Cardiac muscle cell (in vitro differentiated cells and primary cell): ENCODE data around the gene TENT5A. TPM values are rescaled to one million over a fixed set of nuclear protein-coding genes. Genes with fewer than 3 reads are reported as not detected.

Experiments used
- DNase-seq, 2 donors: peaks; one replicate each; pipeline versions ENCODE4 v3.0.0 to v3.0.0-alpha.2; 2010 to 2017; ENCODE audit warnings: low read depth in 1 of 2, low spot score in 1 of 2
- H3K27ac ChIP-seq: fragments of 200-600 bp; sonication (generic); 2 replicates; pipeline ENCODE4 v1.5.1; 2016
- H3K27me3 ChIP-seq: fragments of 200-600 bp; sonication (generic); 2 replicates; pipeline ENCODE4 v1.6.0; 2016; ENCODE audit warnings: control low read depth
- H3K36me3 ChIP-seq: fragments of 200-600 bp; sonication (generic); 2 replicates; pipeline ENCODE4 v1.5.1; 2016; ENCODE audit warnings: control low read depth
- H3K4me1 ChIP-seq: fragments of 200-600 bp; sonication (generic); 2 replicates; pipeline ENCODE4 v1.8.1; 2017; ENCODE audit warnings: low read depth, mild to moderate bottlenecking, mixed run types
- H3K4me3 ChIP-seq: fragments of 200-600 bp; sonication (generic); 2 replicates; pipeline ENCODE4 v1.5.1; 2016; ENCODE audit warnings: mild to moderate bottlenecking
- H3K9me3 ChIP-seq: fragments of 200-600 bp; sonication (generic); 2 replicates; pipeline ENCODE4 v1.5.1; 2017; ENCODE audit warnings: low read depth, mild to moderate bottlenecking, control low read depth
- polyA plus RNA-seq: library from polyadenylated mRNA; unstranded; fragments of >200 nt; fragmentation: Nextera tagmentation; extraction: Ambion mirVana; gene quantifications from 2 replicates; pipeline ENCODE4 v1.2.1, GENCODE V29; 2016
- total RNA-seq: library from RNA; depleted of rRNA; stranded (reverse); fragments of >200 nt; gene quantifications from 2 replicates; pipeline ENCODE4 v1.2.3, GENCODE V29; 2016
- TF ChIP-seq, protein P1 (sequence below): IDR thresholded peaks from 2 replicates; pipeline ENCODE4 v1.5.1; 2012; ENCODE audit warnings: low read depth, mild to moderate bottlenecking, low read length

TENT5A gene
- total RNA-seq (6.5 and 9.2 TPM in 2 replicates), polyA plus RNA-seq (8.1 and 14.4 TPM in 2 replicates)

DNA sequence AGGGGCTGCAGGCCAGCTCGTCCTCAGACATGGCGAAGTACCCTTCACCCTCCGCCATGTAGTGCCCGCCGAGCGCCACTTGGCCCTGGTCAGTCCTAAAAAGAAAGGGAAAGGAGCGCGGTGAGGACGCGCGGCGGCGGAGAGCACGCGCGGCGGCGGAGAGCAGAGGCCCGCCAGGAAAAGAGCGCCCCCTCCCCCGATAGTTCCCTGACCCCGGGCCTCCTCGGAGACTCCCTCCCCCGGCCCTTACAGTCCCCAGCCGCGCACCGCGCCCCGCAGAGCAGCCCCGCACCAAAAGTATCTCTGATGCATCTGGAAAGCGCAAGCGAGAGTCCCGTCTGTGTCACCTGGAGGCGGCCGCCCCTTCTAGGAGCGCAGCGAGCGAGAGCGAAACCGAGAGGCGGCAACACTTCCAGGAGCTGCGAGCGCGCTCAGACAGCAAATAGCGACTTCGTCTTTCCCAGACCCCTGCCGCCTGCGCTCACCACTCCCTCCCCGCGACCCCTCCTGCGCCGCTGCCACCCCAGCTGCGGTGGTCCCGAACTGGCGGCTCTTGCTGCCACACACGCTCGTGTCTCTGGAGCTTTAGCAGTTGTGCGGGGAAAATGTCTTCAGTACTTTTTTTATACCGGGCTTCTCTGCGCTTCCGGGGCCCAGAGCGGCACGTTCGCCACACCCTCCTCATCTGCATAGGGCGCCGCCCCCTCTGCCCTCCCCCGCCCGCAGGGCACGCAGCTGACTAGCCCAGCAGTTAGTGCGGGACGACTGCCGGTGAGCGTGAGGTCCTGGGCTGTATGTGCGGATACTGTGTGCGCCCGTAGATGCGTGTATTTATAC lies at the start of gene TENT5A:
TSS of gene TENT5A (minus strand) at position 598 of the 837 bp plus-strand sequence. CDS start at position 58, 540 bp downstream.
- Histone ChIP-seq H3K4me3 (peak within 1 kb of the TSS; percentile 78), H3K27me3 (no peaks in the 10 kb centered on the region), H3K9me3 (no peaks in the 10 kb centered on the region), H3K4me1 (peaks cover 11% of the 10 kb centered on the region), H3K27ac (peak within 1 kb of the TSS; percentile 76), H3K36me3 (no peaks in the 10 kb centered on the region)
- DNase-seq = peak; percentile 94 to 95
- TF ChIP-seq, protein P1, sequence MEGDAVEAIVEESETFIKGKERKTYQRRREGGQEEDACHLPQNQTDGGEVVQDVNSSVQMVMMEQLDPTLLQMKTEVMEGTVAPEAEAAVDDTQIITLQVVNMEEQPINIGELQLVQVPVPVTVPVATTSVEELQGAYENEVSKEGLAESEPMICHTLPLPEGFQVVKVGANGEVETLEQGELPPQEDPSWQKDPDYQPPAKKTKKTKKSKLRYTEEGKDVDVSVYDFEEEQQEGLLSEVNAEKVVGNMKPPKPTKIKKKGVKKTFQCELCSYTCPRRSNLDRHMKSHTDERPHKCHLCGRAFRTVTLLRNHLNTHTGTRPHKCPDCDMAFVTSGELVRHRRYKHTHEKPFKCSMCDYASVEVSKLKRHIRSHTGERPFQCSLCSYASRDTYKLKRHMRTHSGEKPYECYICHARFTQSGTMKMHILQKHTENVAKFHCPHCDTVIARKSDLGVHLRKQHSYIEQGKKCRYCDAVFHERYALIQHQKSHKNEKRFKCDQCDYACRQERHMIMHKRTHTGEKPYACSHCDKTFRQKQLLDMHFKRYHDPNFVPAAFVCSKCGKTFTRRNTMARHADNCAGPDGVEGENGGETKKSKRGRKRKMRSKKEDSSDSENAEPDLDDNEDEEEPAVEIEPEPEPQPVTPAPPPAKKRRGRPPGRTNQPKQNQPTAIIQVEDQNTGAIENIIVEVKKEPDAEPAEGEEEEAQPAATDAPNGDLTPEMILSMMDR = no peak

DNA sequence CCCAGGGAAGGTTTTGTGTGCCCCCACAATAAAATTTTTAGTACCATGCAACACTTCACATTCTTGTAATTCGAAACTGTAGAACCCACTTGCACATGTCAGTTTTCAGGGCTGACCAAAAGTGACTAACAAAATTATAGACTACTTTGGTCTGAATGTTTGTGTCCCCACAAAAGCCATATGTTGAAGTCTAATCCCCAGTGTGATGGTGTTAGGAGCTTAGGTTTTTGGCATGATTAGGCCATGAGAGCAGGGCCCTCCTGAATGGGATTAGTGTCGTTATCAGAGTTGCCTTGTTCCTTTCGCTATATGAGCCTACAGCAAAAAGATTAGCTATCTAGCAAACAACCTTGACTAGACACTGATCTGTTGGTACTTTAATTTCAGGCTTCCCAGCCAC lies 49.0 kb upstream of the TENT5A start:
- Histone ChIP-seq H3K4me1 (no peaks in the 10 kb centered on the region), H3K27ac (no peak overlapping the region), H3K9me3 (no peaks in the 10 kb centered on the region), H3K36me3 (no peaks in the 10 kb centered on the region), H3K27me3 (no peaks in the 10 kb centered on the region), H3K4me3 (no peak overlapping the region)
- TF ChIP-seq, protein P1 = no peak
- DNase-seq = no peak

DNA sequence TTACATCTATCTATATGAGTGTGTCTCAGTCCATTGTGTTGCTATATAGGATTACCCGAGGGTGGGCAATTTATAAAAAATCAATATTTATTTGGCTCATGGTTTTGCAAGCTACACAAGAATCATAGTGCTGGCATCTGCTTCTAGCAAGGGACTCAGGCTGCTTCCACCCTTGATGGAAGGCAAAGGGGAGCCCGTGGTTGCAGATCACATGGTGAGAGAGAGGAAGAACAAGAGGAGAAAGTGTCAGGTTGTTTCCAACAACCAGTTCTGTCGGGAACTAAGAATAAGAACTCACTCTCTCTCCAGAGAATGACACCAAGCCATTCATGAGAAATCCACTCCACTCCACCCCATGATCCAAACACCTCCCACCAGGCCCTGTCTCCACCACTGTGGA lies 48.2 kb upstream of the TENT5A start:
- TF ChIP-seq, protein P1 = no peak
- no peaks in the 10 kb centered on the region for H3K9me3 ChIP-seq
- no peaks in the 10 kb centered on the region for H3K27me3 ChIP-seq
- no peaks in the 10 kb centered on the region for H3K4me1 ChIP-seq
- H3K27ac ChIP-seq = no peak overlapping the region
- DNase-seq = no peak
- no peak overlapping the region for H3K4me3 ChIP-seq
- H3K36me3 ChIP-seq = no peaks in the 10 kb centered on the region

GRCh38 chr6:81799323-81799722 lies 46.8 kb upstream of the TENT5A start:
- no peak for DNase-seq
- Histone ChIP-seq H3K9me3 (no peaks in the 10 kb centered on the region), H3K4me3 (no peak overlapping the region), H3K36me3 (no peaks in the 10 kb centered on the region), H3K27ac (no peak overlapping the region), H3K4me1 (no peaks in the 10 kb centered on the region), H3K27me3 (no peaks in the 10 kb centered on the region)
- TF ChIP-seq, protein P1 = no peak

- no peak overlapping the region for H3K27ac ChIP-seq
- no peaks in the 10 kb centered on the region for H3K9me3 ChIP-seq
- no peak for DNase-seq
- H3K4me1 ChIP-seq = no peaks in the 10 kb centered on the region
- TF ChIP-seq, protein P1 = no peak
- no peaks in the 10 kb centered on the region for H3K36me3 ChIP-seq
- no peak overlapping the region for H3K4me3 ChIP-seq
- H3K27me3 ChIP-seq = no peaks in the 10 kb centered on the region
Measured at GRCh38 chr6:81797591-81797990, 45.1 kb upstream of the TENT5A start.
